ENCODE data around the gene PIGU. TPM values are rescaled to one million over a fixed set of nuclear protein-coding genes. Genes with fewer than 3 reads are reported as not detected.

The PIGU gene
- total RNA-seq, 4 donors from 2014 or later = 9.5 to 17.5 (median 12.5) TPM

DNA sequence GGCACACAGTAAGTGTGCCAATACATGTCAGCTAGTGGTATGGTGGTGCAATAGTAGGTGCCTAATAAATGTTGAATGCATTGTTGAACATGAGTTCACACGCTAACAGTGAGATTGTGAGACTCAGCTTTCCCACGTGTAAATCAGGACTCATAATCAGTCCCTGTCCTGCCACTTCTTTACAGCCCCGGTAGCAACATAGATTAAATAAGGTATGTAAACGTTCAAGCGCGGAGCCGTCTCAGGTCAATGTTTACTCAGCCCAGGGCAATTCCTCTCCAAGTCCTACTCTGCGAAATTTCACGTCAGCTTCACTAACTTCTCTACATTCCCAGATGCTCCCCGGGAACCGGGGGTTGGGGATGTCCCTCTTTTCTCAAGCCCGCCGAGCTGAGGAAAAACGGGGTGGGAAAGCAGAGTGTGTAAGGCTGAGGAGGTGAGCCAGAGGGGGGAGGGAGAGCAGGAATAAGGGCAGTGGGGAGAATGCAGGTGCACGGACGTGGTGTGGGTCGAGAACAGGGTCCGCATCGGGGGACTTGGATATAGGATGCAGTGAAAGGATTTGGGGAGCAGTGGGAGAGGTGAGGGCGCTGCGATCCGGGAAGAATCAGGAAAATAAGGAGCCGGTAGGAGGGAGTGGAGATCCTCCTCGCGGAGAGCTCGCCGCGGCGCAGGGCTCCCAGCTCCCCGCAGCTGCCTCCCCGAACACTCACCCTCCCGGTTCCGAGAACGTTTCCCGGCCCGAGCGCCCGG lies 26.7 kb upstream of the PIGU start:
- peak in 1 of 2 donors; percentile 38 for DNase-seq
- H3K27me3 ChIP-seq = no peaks in the 10 kb centered on the region

DNA sequence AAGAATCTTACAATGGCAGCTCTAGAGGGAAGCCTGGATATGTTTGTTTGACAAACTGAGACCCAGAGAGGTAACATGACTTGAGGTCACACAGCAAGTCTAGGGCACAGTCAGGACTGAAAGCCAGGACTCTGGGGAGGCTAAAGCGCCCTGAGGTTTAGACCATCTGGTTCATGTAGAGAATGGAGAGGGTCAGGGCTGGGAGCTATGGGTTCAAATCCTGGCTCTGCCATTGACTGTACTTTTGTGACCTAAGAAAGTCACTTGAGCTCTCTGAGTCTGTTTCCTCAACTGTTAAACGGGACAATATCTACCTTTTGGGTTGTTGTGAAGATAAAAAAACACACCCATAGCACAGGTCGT lies 26.1 kb upstream of the PIGU start:
- no peaks in the 10 kb centered on the region for H3K9me3 ChIP-seq
- H3K27ac ChIP-seq = no peak overlapping the region
- H3K4me3 ChIP-seq = peak overlapping the region in 1 of 2 donors; percentile 84
- intact Hi-C loops (cut with DNase I; ENCODE audit: low total_unique reads) = no loop called here
- TF ChIP-seq, protein P1, sequence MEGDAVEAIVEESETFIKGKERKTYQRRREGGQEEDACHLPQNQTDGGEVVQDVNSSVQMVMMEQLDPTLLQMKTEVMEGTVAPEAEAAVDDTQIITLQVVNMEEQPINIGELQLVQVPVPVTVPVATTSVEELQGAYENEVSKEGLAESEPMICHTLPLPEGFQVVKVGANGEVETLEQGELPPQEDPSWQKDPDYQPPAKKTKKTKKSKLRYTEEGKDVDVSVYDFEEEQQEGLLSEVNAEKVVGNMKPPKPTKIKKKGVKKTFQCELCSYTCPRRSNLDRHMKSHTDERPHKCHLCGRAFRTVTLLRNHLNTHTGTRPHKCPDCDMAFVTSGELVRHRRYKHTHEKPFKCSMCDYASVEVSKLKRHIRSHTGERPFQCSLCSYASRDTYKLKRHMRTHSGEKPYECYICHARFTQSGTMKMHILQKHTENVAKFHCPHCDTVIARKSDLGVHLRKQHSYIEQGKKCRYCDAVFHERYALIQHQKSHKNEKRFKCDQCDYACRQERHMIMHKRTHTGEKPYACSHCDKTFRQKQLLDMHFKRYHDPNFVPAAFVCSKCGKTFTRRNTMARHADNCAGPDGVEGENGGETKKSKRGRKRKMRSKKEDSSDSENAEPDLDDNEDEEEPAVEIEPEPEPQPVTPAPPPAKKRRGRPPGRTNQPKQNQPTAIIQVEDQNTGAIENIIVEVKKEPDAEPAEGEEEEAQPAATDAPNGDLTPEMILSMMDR (IDR thresholded peaks at IDR 0.05) = no peak
- no peak for TF ChIP-seq POLR2A (IDR thresholded peaks at IDR 0.05)
- no peaks in the 10 kb centered on the region for H3K4me1 ChIP-seq
- H3K27me3 ChIP-seq = no peaks in the 10 kb centered on the region
- DNase-seq = no peak
- no peaks in the 10 kb centered on the region for H3K36me3 ChIP-seq

More for the DNA sequence above, 26.7 kb upstream of the PIGU start:
- H3K4me1 ChIP-seq = no peaks in the 10 kb centered on the region
- peak overlapping the region; percentile 98 for H3K27ac ChIP-seq
- intact Hi-C loops (cut with DNase I; ENCODE audit: low total_unique reads) = no loop called here
- no peaks in the 10 kb centered on the region for H3K36me3 ChIP-seq
- TF ChIP-seq POLR2A (IDR thresholded peaks at IDR 0.05) = no peak
- TF ChIP-seq, protein P1 (IDR thresholded peaks at IDR 0.05) = no peak
- no peaks in the 10 kb centered on the region for H3K9me3 ChIP-seq
- peak overlapping the region; percentile 84 to 92 for H3K4me3 ChIP-seq

DNA sequence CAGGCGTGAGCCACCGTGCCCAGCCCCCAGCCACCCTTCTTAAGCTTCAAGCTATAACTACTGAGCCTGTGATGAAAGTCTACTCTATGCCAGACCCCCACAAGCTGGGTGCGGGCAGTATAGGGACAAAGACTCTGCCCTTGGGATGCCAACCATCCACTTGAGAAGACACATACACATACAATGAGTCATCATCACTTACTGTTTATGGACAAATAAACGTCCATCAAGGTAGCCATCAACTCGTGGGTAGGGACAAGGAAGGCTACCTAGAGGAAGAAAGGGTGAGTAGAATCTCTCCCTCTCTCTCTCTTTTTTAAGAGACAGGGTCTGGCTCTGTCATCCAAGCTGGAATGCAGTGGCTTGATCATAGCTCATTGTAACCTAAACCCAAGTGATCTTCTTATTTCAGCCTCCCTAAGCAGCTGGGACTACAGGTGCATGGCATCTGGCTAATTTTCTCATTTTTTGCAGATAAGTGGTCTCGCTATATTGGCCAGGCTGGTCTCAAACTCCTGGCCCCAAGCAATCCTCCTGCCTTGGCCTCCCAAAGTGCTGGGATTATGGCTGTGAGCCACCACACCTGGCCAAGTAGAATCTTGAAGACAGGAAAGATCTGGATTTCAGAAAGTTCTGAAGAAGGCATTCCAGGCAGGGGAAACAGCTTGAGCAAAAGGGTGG lies 24.7 kb upstream of the PIGU start:
- Histone ChIP-seq H3K27ac (no peak overlapping the region), H3K9me3 (no peaks in the 10 kb centered on the region), H3K4me1 (no peaks in the 10 kb centered on the region), H3K4me3 (no peak overlapping the region), H3K27me3 (no peaks in the 10 kb centered on the region), H3K36me3 (no peaks in the 10 kb centered on the region)
- no peak for DNase-seq
- TF ChIP-seq, protein P1 (IDR thresholded peaks at IDR 0.05) = no peak
- intact Hi-C loops (cut with DNase I; ENCODE audit: low total_unique reads) = no loop called here

DNA sequence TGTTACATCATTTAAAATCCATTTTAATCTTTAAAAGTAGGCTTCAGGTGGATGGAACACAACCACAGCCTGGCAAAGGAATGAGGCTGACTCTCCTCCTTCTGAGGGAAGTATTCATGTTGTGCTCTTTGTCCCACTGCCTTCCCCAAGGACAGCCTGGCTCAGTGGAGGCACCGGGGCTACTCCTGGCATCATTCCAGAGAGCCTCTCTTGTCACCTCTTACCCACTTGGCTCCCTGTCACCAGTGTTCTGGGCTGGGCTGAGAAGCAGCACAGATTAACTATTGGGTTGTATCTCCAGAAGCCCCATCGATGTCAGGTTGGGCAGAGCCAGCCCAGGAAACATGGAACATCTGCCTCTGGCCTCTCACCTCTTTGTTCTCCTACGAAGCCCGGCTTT lies 16.5 kb upstream of the PIGU start:
- no peak for DNase-seq
- intact Hi-C loops (cut with DNase I; ENCODE audit: low total_unique reads) = no loop called here
- no peaks in the 10 kb centered on the region for H3K27me3 ChIP-seq
- no peaks in the 10 kb centered on the region for H3K36me3 ChIP-seq
- TF ChIP-seq, protein P1 (IDR thresholded peaks at IDR 0.05) = no peak
- TF ChIP-seq POLR2A (IDR thresholded peaks at IDR 0.05) = no peak
- no peaks in the 10 kb centered on the region for H3K4me1 ChIP-seq
- no peaks in the 10 kb centered on the region for H3K9me3 ChIP-seq
- H3K27ac ChIP-seq = no peak overlapping the region
- no peak overlapping the region for H3K4me3 ChIP-seq

DNA sequence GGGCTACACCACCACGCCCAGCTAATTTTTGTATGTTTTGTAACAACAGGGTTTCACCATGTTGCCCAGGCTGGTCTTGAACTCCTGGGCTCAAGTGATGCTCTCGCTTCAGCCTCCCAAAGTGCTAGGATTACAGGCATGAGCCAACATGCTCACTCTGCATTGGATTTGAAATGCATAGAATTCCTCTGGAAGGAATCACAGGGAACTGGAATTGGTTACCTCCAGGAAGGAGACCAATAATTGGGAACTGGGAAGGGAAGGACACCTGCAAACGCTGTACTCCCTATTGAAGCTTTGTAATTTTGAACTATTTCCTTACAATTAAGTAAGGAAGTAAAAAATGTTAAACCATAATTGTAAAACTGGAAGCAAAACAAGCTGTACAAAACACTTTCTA lies 14.9 kb upstream of the PIGU start:
- H3K4me1 ChIP-seq = no peaks in the 10 kb centered on the region
- no peaks in the 10 kb centered on the region for H3K36me3 ChIP-seq
- no peak for TF ChIP-seq POLR2A (IDR thresholded peaks at IDR 0.05)
- TF ChIP-seq, protein P1 (IDR thresholded peaks at IDR 0.05) = no peak
- H3K4me3 ChIP-seq = no peak overlapping the region
- DNase-seq = no peak
- no peaks in the 10 kb centered on the region for H3K9me3 ChIP-seq
- H3K27me3 ChIP-seq = no peaks in the 10 kb centered on the region
- no peak overlapping the region for H3K27ac ChIP-seq
- intact Hi-C loops (cut with DNase I; ENCODE audit: low total_unique reads) = no loop called here
